Suprapubic skin (tissue), 4 donors: ENCODE data around the gene FOXN3. TPM values are rescaled to one million over a fixed set of nuclear protein-coding genes. Genes with fewer than 3 reads are reported as not detected.

Experiments
- DNase-seq, 2 donors: peaks; one replicate each; pipeline ENCODE4 v3.0.0-alpha.2; 2019; ENCODE audit warnings: low spot score in 2 of 2
- H3K27ac ChIP-seq: fragments of 200-600 bp; sonication (generic); one replicate; pipeline ENCODE4 v1.5.1; 2019
- H3K27me3 ChIP-seq: fragments of 200-600 bp; sonication (generic); one replicate; pipeline ENCODE4 v1.5.1; 2019
- H3K36me3 ChIP-seq: fragments of 200-600 bp; sonication (generic); one replicate; pipeline ENCODE4 v1.5.1; 2019
- H3K4me1 ChIP-seq: fragments of 200-600 bp; sonication (generic); one replicate; pipeline ENCODE4 v1.5.1; 2019
- H3K4me3 ChIP-seq: fragments of 200-600 bp; sonication (generic); one replicate; pipeline ENCODE4 v1.5.1; 2019; ENCODE audit warnings: mild to moderate bottlenecking
- H3K9me3 ChIP-seq: fragments of 200-600 bp; sonication (generic); one replicate; pipeline ENCODE4 v1.5.1; 2019
- EP300 ChIP-seq: sonication (generic); formaldehyde crosslinking; IDR thresholded peaks from one replicate; pipeline ENCODE4 v1.6.1; 2017; ENCODE audit warnings: antibody characterized with exemption
- POLR2A ChIP-seq, 2 donors: fragments of 450-650 bp; IDR thresholded peaks; one replicate each; pipeline ENCODE4 v1.6.1; 2017; ENCODE audit warnings: antibody characterized with exemption in 2 of 2, mild to moderate bottlenecking in 2 of 2, moderate library complexity in 2 of 2
- POLR2AphosphoS5 ChIP-seq, 3 donors: sonication (generic); formaldehyde crosslinking; IDR thresholded peaks; one replicate each; pipeline ENCODE4 v1.6.1; 2017; ENCODE audit warnings: antibody characterized with exemption in 3 of 3
- WGBS: methylation state at CpG from one replicate; pipeline ENCODE4 v1.1.5; 2018; 5-methylcytosine and 5-hydroxymethylcytosine counted together
- total RNA-seq, 4 donors: library from RNA; depleted of rRNA; stranded (reverse); fragments of >200 nt; gene quantifications; one replicate each; pipeline ENCODE4 v1.1.0, GENCODE V29; 2016
- TF ChIP-seq, protein P1 (sequence below), 2 donors: fragments of 200-600 bp in 1 of 2; fragments of 450-650 bp in 1 of 2; sonication (generic) in 1 of 2; IDR thresholded peaks; one replicate each; pipeline ENCODE4 v1.5.1; 2016 to 2019; ENCODE audit warnings: antibody characterized with exemption in 2 of 2, mild to moderate bottlenecking in 1 of 2, moderate library complexity in 1 of 2

Gene FOXN3
- total RNA-seq, 4 donors from 2014 or later: 117 to 272 (median 172) TPM

DNA sequence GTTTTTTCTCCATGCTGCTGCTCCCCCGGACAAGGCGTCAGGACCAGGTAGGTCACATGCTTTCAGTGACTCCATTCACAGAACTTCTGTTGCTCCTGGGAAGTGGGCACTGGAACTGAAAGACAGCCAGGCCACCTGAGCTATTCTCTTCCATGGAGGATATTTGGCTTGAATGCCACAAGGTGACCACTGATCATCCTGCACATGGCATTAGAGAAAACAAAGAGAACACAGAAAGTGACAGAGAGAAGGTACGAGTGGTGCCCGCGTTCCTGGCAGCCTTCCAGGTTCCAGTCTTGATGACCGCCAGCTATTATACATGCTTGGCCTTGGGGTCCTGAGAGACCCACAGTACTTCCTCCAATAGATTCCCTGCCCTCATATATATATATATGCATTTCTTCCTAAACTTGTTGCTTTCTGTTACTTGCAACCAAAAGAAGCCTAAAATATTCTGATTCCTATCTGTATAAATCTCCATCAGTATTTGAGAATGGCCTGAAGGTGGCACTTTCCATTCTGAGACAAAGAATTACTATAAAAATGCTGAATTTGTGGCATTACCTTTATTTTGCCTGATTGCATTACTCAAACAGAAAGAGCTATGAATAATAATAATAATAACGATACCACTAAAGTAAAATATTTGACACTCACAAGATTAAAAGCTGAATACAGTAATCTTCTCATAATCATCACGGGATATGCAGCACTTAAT, 174.9 kb downstream of the FOXN3 start:
- Histone ChIP-seq H3K27ac (no peak overlapping the region), H3K4me3 (no peak overlapping the region), H3K4me1 (peaks cover 7% of the 10 kb centered on the region), H3K27me3 (no peaks in the 10 kb centered on the region), H3K9me3 (no peaks in the 10 kb centered on the region), H3K36me3 (no peaks in the 10 kb centered on the region)
- no peak for TF ChIP-seq POLR2AphosphoS5 (IDR thresholded peaks at IDR 0.05)
- no peak for TF ChIP-seq EP300
- no peak for TF ChIP-seq POLR2A (IDR thresholded peaks at IDR 0.05)
- TF ChIP-seq, protein P1, sequence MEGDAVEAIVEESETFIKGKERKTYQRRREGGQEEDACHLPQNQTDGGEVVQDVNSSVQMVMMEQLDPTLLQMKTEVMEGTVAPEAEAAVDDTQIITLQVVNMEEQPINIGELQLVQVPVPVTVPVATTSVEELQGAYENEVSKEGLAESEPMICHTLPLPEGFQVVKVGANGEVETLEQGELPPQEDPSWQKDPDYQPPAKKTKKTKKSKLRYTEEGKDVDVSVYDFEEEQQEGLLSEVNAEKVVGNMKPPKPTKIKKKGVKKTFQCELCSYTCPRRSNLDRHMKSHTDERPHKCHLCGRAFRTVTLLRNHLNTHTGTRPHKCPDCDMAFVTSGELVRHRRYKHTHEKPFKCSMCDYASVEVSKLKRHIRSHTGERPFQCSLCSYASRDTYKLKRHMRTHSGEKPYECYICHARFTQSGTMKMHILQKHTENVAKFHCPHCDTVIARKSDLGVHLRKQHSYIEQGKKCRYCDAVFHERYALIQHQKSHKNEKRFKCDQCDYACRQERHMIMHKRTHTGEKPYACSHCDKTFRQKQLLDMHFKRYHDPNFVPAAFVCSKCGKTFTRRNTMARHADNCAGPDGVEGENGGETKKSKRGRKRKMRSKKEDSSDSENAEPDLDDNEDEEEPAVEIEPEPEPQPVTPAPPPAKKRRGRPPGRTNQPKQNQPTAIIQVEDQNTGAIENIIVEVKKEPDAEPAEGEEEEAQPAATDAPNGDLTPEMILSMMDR (IDR thresholded peaks at IDR 0.05): no peak
- DNase-seq: no peak
- 80% methylated on average over 8 of the region's 8 CpGs for WGBS

DNA sequence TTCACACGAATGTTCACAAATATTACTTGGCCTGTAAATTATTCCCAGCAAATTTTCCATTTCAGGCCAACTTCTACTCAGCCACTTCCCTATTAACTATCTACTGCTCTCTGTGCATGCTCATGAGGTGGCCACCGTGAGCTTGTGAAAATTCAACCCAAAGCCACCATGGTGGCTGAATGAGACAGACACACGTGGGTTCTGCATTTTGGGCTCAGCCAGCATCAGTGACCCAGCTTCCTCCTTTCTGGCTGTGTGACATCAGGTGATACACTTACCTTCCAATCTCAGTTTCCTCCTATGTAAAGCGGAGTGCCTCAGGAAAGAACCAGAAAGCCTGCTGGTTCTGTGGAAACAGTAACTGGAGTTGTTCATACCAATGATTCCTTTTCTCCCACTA, 175.8 kb downstream of the FOXN3 start:
- Histone ChIP-seq H3K9me3 (no peaks in the 10 kb centered on the region), H3K27ac (no peak overlapping the region), H3K4me3 (no peak overlapping the region), H3K36me3 (no peaks in the 10 kb centered on the region), H3K27me3 (no peaks in the 10 kb centered on the region), H3K4me1 (peaks cover 7% of the 10 kb centered on the region)
- no peak for TF ChIP-seq POLR2AphosphoS5 (IDR thresholded peaks at IDR 0.05)
- no peak for TF ChIP-seq POLR2A (IDR thresholded peaks at IDR 0.05)
- TF ChIP-seq, protein P1 (IDR thresholded peaks at IDR 0.05): no peak
- no peak for TF ChIP-seq EP300
- DNase-seq: no peak
- WGBS: 81% methylated on average over 4 of the region's 4 CpGs

DNA sequence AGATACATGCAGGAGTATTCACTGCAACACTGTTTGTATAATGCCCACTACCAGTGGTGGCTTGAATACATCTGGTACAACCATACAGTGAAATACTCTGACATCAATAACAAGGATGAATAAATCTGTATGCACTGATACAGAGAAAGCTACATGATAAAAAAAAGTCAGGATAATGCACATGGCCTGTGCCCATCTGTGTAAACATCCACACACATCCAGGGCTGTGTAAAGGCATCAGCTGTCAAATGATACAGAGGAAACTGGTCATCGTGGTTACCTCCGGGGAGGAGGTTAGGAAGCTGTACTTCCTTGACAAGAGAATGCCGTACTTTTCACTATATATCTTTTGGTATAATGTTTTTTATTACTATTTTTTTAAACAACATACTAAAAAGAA, 176.6 kb downstream of the FOXN3 start:
- H3K27me3 ChIP-seq: no peaks in the 10 kb centered on the region
- no peaks in the 10 kb centered on the region for H3K36me3 ChIP-seq
- no peak for TF ChIP-seq POLR2AphosphoS5 (IDR thresholded peaks at IDR 0.05)
- TF ChIP-seq EP300: no peak
- TF ChIP-seq, protein P1 (IDR thresholded peaks at IDR 0.05): no peak
- no peak for TF ChIP-seq POLR2A (IDR thresholded peaks at IDR 0.05)
- no peak overlapping the region for H3K4me3 ChIP-seq
- 80% methylated on average over 3 of the region's 3 CpGs for WGBS
- peaks cover 7% of the 10 kb centered on the region for H3K4me1 ChIP-seq
- no peaks in the 10 kb centered on the region for H3K9me3 ChIP-seq
- DNase-seq: no peak
- H3K27ac ChIP-seq: no peak overlapping the region

DNA sequence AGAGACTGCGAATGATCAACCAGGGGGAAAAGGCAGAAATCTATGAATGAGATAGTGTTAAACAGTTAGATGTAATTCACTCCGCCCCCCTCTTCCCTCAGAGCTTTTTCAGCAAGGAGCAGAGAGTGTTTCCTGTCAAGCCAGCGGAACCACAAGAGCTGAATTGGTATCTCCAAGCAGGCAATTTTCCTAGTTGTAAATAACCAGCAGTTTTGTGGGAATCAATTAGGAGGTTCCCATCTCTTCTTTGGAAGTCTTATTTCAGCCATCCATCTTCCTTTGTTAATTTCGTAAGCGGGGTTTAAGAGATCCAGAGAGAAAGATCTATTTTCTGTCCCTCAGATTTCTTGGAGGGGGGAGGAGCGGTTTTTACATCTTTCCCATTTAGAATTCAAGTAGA, 178.0 kb downstream of the FOXN3 start:
- no peak for TF ChIP-seq EP300
- TF ChIP-seq POLR2A (IDR thresholded peaks at IDR 0.05): no peak
- TF ChIP-seq, protein P1 (IDR thresholded peaks at IDR 0.05): no peak
- no peak for TF ChIP-seq POLR2AphosphoS5 (IDR thresholded peaks at IDR 0.05)
- Histone ChIP-seq H3K27ac (no peak overlapping the region), H3K9me3 (no peaks in the 10 kb centered on the region), H3K4me3 (no peak overlapping the region), H3K27me3 (no peaks in the 10 kb centered on the region), H3K36me3 (no peaks in the 10 kb centered on the region), H3K4me1 (peaks cover 7% of the 10 kb centered on the region)
- DNase-seq: no peak
- 93% methylated on average over 6 of the region's 6 CpGs for WGBS

DNA sequence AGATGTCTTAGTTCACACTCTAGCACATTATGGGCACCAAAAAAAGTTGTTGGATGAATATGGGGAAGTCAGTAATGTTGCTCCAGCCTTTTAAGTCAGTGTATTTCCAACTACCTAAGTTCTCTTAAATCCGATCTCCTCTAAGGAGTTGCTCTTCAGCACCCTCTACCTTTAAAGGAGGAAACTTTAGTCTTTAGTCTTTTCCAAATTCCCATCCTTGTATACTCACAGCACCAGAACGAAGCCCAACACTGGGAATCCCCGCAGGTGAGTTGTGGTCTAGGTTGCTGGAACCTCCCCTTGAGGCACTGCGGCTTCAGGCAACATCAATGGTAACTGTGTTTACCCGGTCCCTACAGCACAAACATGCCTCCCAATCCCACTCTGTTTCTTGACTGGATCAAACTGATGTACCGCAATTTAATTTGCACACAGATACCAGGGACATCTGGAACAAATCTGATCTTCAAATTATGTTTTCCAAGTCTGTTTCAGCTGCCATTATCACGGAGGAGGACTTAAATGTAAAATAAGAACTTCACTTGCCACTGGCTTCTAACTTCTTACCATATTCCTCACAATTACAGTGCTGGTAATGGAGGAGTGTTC, 179.0 kb downstream of the FOXN3 start:
- TF ChIP-seq POLR2AphosphoS5 (IDR thresholded peaks at IDR 0.05) (no peak), EP300 (no peak)
- Histone ChIP-seq H3K36me3 (no peaks in the 10 kb centered on the region), H3K27me3 (no peaks in the 10 kb centered on the region), H3K4me3 (no peak overlapping the region), H3K27ac (no peak overlapping the region), H3K4me1 (no peaks in the 10 kb centered on the region), H3K9me3 (no peaks in the 10 kb centered on the region)
- DNase-seq: no peak
- 78% methylated on average over 7 of the region's 7 CpGs for WGBS
